IMR-90 (cell line): ENCODE results near the gene PDGFRA. TPM values are rescaled to one million over a fixed set of nuclear protein-coding genes. Genes with fewer than 3 reads are reported as not detected.

Experiments used
- ATAC-seq: fragments of 200-7000 bp; cut with Tn5 transposase; 2 replicates; pipeline ENCODE4 v1.9.1; 2020; ENCODE audit warnings: low read depth, mild to moderate bottlenecking, moderate library complexity
- BruUV-seq: library from RNA; stranded (reverse); fragments of 400-500 nt; replicated peaks from 2 replicates; lab custom pipeline; 2021; lab: Mats Ljungman, UMichigan
- CTCF ChIA-PET: fragments of 300-600 bp; formaldehyde crosslinking; extraction: SDS; loops from one replicate; lab custom pipeline; 2021; ENCODE audit warnings: antibody characterized with exemption; lab: Yijun Ruan, JAX
- POLR2A ChIA-PET: fragments of 300-600 bp; sonication (Branson Sonifier 250); formaldehyde crosslinking; loops from one replicate; lab custom pipeline; 2022; ENCODE audit warnings: antibody characterized with exemption; ENCODE audit not compliant: unreplicated experiment; lab: Charles Lee
- DNase-seq: peaks from one replicate; pipeline ENCODE4 v3.0.0; 2013
- H2AFZ ChIP-seq: replicated peaks from 2 replicates; pipeline ENCODE3; 2013; ENCODE audit warnings: low read length, mild to moderate bottlenecking; ENCODE audit not compliant: poor library complexity
- H2AK5ac ChIP-seq: 2 replicates; pipeline ENCODE4 v1.6.1; 2013; ENCODE audit warnings: low read depth, low read length, inconsistent platforms
- H2AK9ac ChIP-seq: replicated peaks from 2 replicates; pipeline ENCODE3; 2013; ENCODE audit warnings: mild to moderate bottlenecking, low read depth, low read length, moderate library complexity; ENCODE audit not compliant: poor library complexity
- H2BK120ac ChIP-seq: 2 replicates; pipeline ENCODE4 v1.6.1; 2013; ENCODE audit warnings: low read depth, low read length, inconsistent platforms
- H2BK15ac ChIP-seq: 3 replicates; pipeline ENCODE4 v1.6.1; 2013; ENCODE audit warnings: low read depth, low read length, inconsistent platforms
- H2BK20ac ChIP-seq: 2 replicates; pipeline ENCODE4 v1.6.1; 2013; ENCODE audit warnings: low read depth, mild to moderate bottlenecking, inconsistent platforms, low read length, moderate library complexity
- H2BK5ac ChIP-seq: 2 replicates; pipeline ENCODE4 v1.6.1; 2013; ENCODE audit warnings: mild to moderate bottlenecking, low read depth, low read length, inconsistent platforms; ENCODE audit not compliant: poor library complexity, severe bottlenecking
- H3K14ac ChIP-seq: replicated peaks from 2 replicates; pipeline ENCODE4 v1.6.1; 2013; ENCODE audit warnings: low read depth, low read length, inconsistent platforms
- H3K18ac ChIP-seq: 2 replicates; pipeline ENCODE4 v1.6.1; 2013; ENCODE audit warnings: low read depth, low read length, control low read depth
- H3K23ac ChIP-seq: 2 replicates; pipeline ENCODE4 v1.6.1; 2013; ENCODE audit warnings: low read depth, low read length, inconsistent platforms
- H3K27ac ChIP-seq: 2 replicates; pipeline ENCODE4 v1.5.1; 2013; ENCODE audit warnings: mild to moderate bottlenecking, control low read depth, low read length; ENCODE audit not compliant: insufficient read depth
- H3K27me3 ChIP-seq: 2 replicates; pipeline ENCODE4 v1.6.1; 2013; ENCODE audit warnings: low read length; ENCODE audit not compliant: control insufficient read depth, insufficient read depth
- H3K36me3 ChIP-seq: 2 replicates; pipeline ENCODE4 v1.6.1; 2013; ENCODE audit warnings: low read length, mixed read lengths; ENCODE audit not compliant: control insufficient read depth, insufficient read depth
- H3K4ac ChIP-seq: 2 replicates; pipeline ENCODE4 v1.6.1; 2013; ENCODE audit warnings: low read depth, low read length, inconsistent platforms
- H3K4me1 ChIP-seq: 2 replicates; pipeline ENCODE4 v1.6.1; 2013; ENCODE audit warnings: low read length, mixed read lengths; ENCODE audit not compliant: control insufficient read depth, insufficient read depth
- H3K4me2 ChIP-seq: 2 replicates; pipeline ENCODE4 v1.6.1; 2013; ENCODE audit warnings: low read depth, mild to moderate bottlenecking, control low read depth, low read length, moderate library complexity
- H3K4me3 ChIP-seq: 2 replicates; pipeline ENCODE4 v1.5.1; 2013; ENCODE audit warnings: low read depth, mild to moderate bottlenecking, control low read depth, low read length, moderate library complexity; ENCODE audit not compliant: insufficient read depth
- H3K56ac ChIP-seq: 2 replicates; pipeline ENCODE4 v1.6.1; 2013; ENCODE audit warnings: low read length, inconsistent platforms; ENCODE audit not compliant: insufficient read depth; ENCODE audit errors: extremely low read depth
- H3K79me1 ChIP-seq, 2 experiments: 2 replicates each; pipeline ENCODE4 v1.6.1; 2013; ENCODE audit warnings: low read length in 2 of 2, inconsistent platforms in 1 of 2, low read depth in 1 of 2
- H3K9ac ChIP-seq: 2 replicates; pipeline ENCODE4 v1.6.1; 2013; ENCODE audit warnings: low read depth, low read length, control low read depth
- H3K9me1 ChIP-seq: 2 replicates; pipeline ENCODE4 v1.6.1; 2013; ENCODE audit warnings: low read length, inconsistent platforms; ENCODE audit not compliant: insufficient read depth
- H3K9me3 ChIP-seq: 2 replicates; pipeline ENCODE4 v1.6.1; 2013; ENCODE audit warnings: low read length; ENCODE audit not compliant: control insufficient read depth, insufficient read depth
- H4K20me1 ChIP-seq: 2 replicates; pipeline ENCODE4 v1.6.1; 2013; ENCODE audit warnings: low read length, inconsistent platforms; ENCODE audit not compliant: insufficient read depth
- H4K5ac ChIP-seq: 2 replicates; pipeline ENCODE4 v1.6.1; 2013; ENCODE audit warnings: mild to moderate bottlenecking, low read depth, low read length, control low read depth
- H4K8ac ChIP-seq, 2 experiments: 2 replicates each; pipeline ENCODE4 v1.6.1; 2013; ENCODE audit warnings: low read depth in 2 of 2, low read length in 2 of 2, control low read depth in 1 of 2, inconsistent platforms in 1 of 2
- H4K91ac ChIP-seq: 2 replicates; pipeline ENCODE4 v1.6.1; 2013; ENCODE audit warnings: low read depth, low read length, inconsistent platforms; ENCODE audit not compliant: insufficient read depth
- CEBPB ChIP-seq: IDR thresholded peaks from 2 replicates; pipeline ENCODE4 v1.6.1; 2012; ENCODE audit warnings: low read depth, low read length, improper control_type of control experiment
- MAZ ChIP-seq: IDR thresholded peaks from 2 replicates; pipeline ENCODE4 v1.6.1; 2012; ENCODE audit warnings: low read depth, mild to moderate bottlenecking, low read length, improper control_type of control experiment, moderate library complexity, borderline replicate concordance
- SMC3 ChIP-seq: fragments of 150-350 bp; IDR thresholded peaks from 2 replicates; pipeline ENCODE4 v1.6.1; 2016; ENCODE audit warnings: low read depth, mild to moderate bottlenecking, antibody characterized with exemption, low read length, moderate library complexity
- USF2 ChIP-seq: fragments of 150-350 bp; IDR thresholded peaks from 2 replicates; pipeline ENCODE4 v1.6.1; 2017; ENCODE audit warnings: mild to moderate bottlenecking, antibody characterized with exemption, low read length, low read depth
- WGBS, 2 experiments: methylation state at CpG; one replicate each; pipeline versions ENCODE4 v1.1.5 to v1.1.7; 2013; ENCODE audit warnings: missing lambda C conversion rate in 2 of 2; ENCODE audit not compliant: insufficient read length in 1 of 2; ENCODE audit errors: extremely low coverage in 2 of 2; 5-methylcytosine and 5-hydroxymethylcytosine counted together
- dilution Hi-C: fragments of 300-500 bp; cut with HindIII; formaldehyde crosslinking; loops from one replicate; pipeline ENCODE4 v1.14.3; 2018; ENCODE audit warnings: low sequenced_read_pairs; ENCODE audit not compliant: unreplicated experiment
- in situ Hi-C: fragments of 300-500 bp; cut with MboI; formaldehyde crosslinking; loops from 3 replicates; pipeline ENCODE4 v1.14.3; 2019; ENCODE audit warnings: low sequenced_read_pairs, inconsistent platforms, mixed read lengths
- intact Hi-C: fragments of 100-400 bp; cut with micrococcal nuclease; formaldehyde crosslinking; loops from 2 replicates; pipeline ENCODE4 v1.10.0; 2022
- polyA plus RNA-seq, 3 experiments: library from polyadenylated mRNA; depleted of rRNA; stranded (reverse); fragments of >200 nt; gene quantifications; 2 replicates each; pipeline ENCODE4 v1.2.3, GENCODE V29; 2012; ENCODE audit warnings: low replicate concordance in 1 of 3
- total RNA-seq: library from RNA; depleted of rRNA; stranded (reverse); fragments of >200 nt; gene quantifications from 2 replicates; pipeline ENCODE4 v1.2.3, GENCODE V29; 2012

The PDGFRA gene
- total and polyA plus RNA-seq, 2 of the 4 experiments (the other 2 are of a cell fraction), result 60.8 to 168 TPM

- Histone ChIP-seq H3K14ac (no peak overlapping the region), H3K27me3 (no peaks in the 10 kb centered on the region), H3K36me3 (peaks cover 82% of the 10 kb centered on the region), H3K23ac (no peak overlapping the region), H4K91ac (no peak overlapping the region), H2AK9ac (no peak overlapping the region), H3K9me1 (peaks cover 14% of the 10 kb centered on the region; the same call in 1 of the 2 replicates), H2BK20ac (no peak overlapping the region), H3K56ac (no peak overlapping the region), H2AK5ac (no peak overlapping the region), H3K79me1 (peaks cover 6 to 55% of the 10 kb centered on the region in 2 experiments), H3K4ac (no peak overlapping the region), H3K4me2 (no peak overlapping the region), H4K8ac (no peak overlapping the region), H3K9ac (no peak overlapping the region), H2BK5ac (no peak overlapping the region), H2BK120ac (no peak overlapping the region), H4K5ac (no peak overlapping the region), H4K20me1 (peaks cover 15% of the 10 kb centered on the region; the same call in 1 of the 2 replicates), H3K9me3 (no peaks in the 10 kb centered on the region), H2BK15ac (no peak overlapping the region), H3K18ac (no peak overlapping the region), H2AFZ (no peak overlapping the region), H3K4me3 (no peak overlapping the region), H3K27ac (no peak overlapping the region), H3K4me1 (no peaks in the 10 kb centered on the region)
- no CpG with 5 or more reads among the region's 2 CpGs for WGBS, 2 experiments
- in situ Hi-C loops (loop anchor here (25.0 kb wide), 1 partner anchor 1248 kb away; the partner anchor contains the start of gene CLOCK), intact Hi-C loops (no loop called here), dilution Hi-C loops (no loop called here)
- BruUV-seq, result no TSS peak
- TF ChIP-seq CEBPB (no peak), SMC3 (no peak), MAZ (no peak), USF2 (no peak)
- DNase-seq (no peak), ATAC-seq (no peak)
- POLR2A ChIA-PET, result no interaction called here
- CTCF ChIA-PET, result no interaction called here
These were observed 60.2 kb downstream of the PDGFRA start for GRCh38 chr4:54289316-54289715.
